Right ventricle myocardium inferior (tissue), 1 donor: ENCODE results near the gene PDPR. TPM values are rescaled to one million over a fixed set of nuclear protein-coding genes. Genes with fewer than 3 reads are reported as not detected.
"Not testable (repeated sequence)": the region's sequence is repeated elsewhere in the genome, so short reads cannot be mapped to it uniquely, and the experiment has no call there.

Experiments used
- ATAC-seq: fragments of 200-7000 bp; cut with Tn5 transposase; one replicate; pipeline ENCODE4 v1.9.1; 2020; ENCODE audit warnings: mild to moderate bottlenecking, moderate library complexity
- DNase-seq: peaks from one replicate; pipeline ENCODE4 v3.0.0; 2021; ENCODE audit errors: missing footprints
- intact Hi-C: fragments of 100-400 bp; cut with DNase I; formaldehyde crosslinking; loops from one replicate; pipeline ENCODE4 v1.11.0; 2022
- total RNA-seq: library from RNA; stranded (reverse); fragmentation: NEBNext Ultra II Directional; extraction: Animal tissue kit (Norgen Biotek cat#: 25700); gene quantifications from one replicate; pipeline ENCODE4 v1.2.1, GENCODE V29; 2021
- donor health status: DM: no; HTN: yes; CAD: no; lungs with severe emphysema.

The PDPR gene
- total RNA-seq, 1 donor from 2014 or later: 17.2 TPM

DNA sequence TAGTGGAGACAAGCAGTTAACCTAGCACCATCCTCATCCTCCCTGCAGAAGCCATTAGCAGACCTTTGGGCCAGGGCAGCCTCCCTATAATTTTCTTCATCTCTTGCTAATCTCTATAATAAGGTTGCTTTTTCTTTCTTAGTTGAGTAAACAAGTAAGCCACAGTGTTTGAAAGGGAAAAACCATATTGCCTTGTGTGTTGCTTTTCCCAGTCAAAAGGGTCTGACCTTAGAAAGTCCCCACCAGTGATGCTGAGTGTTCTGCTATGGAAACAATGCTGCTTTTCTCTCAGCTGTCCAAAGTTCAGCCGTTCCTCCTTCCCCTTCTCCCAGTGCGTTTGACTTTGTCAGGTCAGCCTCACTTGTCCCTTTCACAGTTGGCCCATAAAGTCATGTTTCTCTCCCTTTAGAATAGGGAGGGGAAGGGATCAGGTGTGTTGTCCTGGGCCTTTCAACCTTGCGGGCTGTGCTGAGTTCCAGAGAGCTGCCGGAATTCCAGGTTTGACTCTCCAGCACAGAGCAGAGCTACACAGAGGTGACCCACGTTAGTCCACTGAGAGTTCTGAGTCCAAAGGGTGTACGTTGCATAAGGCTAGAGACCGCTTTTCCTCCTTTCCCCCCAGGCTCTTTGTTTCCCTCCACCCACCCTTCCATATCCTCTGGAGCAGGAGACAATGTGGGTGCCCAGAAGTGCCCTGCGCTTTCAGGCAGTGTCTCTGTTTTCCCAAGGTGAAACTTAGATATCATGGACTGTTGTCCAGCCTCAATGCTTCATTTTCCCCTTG lies 43.5 kb downstream of the PDPR start:
- DNase-seq: no peak
- intact Hi-C loops: loop anchor here (10.0 kb wide), 1 partner anchor 107 kb away; no protein-coding TSS in a partner anchor
- no peak for ATAC-seq

DNA sequence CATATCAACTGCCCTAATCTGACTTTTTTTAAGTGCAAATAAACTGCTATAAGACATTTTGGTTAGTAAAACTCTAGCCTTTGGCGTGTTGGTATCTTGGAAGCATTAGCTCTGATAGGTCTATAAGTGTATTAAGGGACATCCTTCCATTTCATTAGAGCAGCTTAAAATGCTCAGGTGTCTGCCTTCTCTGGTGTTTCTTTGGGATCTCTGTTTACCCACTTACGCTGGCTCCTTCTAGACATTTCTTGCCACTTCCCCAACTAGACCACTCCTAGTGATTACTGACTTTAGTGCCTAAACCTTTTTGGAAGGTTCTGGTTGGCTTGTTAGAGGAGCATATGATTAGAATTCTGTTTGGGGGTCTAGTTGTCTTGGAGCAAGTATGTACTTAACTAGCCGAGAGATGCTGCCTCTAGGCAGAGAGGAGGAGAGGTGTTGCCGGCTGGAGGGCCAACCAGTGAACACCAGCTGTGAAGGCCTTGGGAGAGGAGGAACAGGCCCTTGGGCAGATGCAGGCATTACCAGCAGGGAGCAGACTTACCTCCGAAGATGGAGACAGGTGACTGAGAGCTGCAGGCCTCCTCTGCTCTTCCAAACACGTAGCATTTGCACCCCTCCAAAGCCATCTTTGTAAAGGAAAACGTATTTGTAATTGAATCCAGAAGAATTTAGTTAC lies 44.3 kb downstream of the PDPR start:
- DNase-seq (no peak), ATAC-seq (no peak)
- intact Hi-C loops: loop anchor here (10.0 kb wide), 1 partner anchor 106 kb away; no protein-coding TSS in a partner anchor

DNA sequence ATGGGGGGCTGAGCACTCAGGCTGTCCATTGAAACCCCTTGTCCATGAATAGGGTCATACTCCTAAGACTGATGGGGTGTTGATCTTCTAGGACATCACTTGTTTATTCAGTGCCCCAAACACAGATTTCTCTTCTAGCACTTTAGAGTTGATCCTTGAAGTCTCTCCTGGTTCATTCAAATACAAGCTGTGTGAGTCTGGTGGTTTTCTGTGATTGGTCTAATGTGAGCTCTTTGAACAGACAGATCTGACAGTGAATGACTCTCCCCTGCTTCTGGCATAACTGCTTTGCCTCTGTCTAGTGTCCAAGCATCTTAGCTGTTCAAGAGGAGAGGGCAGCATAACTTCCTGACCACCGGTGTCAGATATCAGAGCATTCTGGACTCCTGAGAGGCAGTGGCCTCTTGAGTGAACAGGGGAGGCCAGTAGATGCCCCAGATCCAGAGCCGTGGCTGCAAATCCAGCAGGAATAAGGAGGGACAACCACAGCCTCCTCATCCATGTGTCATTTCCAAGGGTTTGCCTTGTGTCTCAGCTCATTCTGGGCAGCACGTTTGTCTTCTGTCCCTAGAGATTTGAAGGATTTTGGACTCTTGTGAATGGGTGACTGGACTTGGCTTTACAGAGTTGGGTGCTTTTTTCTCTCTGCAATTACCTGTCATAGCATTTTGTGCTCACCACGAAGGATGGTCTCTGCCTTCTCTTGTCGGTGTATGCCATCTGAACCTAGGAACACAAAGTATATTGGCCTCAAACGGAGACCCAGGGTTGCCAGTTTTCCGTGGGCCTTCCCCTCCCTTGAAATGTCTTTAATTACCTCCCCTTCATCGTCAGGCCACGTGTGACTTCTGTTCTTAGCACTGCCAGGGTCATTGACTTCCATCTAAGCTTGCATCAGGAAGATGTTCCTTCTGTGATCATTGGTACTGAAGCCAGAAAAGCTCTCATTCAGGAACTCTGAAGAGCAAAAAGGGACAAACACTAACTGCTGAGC lies 45.5 kb downstream of the PDPR start:
- ATAC-seq (no peak), DNase-seq (no peak)
- intact Hi-C loops: loop anchor here (10.0 kb wide), 1 partner anchor 105 kb away; no protein-coding TSS in a partner anchor

DNA sequence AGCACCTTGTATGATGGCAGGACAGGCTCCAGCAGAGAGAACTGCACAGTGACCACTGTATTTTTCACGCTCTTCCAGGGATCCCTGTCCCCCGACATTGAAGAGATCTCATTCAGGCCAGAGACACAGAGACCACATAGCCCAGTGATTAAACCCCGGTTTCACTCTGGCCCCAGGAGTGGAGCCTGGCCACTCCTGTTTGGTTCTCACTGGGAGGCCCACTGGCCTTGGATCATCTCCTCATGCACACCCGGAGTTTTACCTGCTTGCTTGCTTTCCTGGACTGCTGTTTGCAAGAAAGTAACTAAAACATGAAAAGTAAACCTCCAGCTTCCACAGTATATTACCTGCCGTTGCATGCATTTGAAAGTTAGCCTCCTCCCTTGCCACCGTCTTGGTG lies 46.3 kb downstream of the PDPR start:
- no peak for ATAC-seq
- intact Hi-C loops: no loop called here

DNA sequence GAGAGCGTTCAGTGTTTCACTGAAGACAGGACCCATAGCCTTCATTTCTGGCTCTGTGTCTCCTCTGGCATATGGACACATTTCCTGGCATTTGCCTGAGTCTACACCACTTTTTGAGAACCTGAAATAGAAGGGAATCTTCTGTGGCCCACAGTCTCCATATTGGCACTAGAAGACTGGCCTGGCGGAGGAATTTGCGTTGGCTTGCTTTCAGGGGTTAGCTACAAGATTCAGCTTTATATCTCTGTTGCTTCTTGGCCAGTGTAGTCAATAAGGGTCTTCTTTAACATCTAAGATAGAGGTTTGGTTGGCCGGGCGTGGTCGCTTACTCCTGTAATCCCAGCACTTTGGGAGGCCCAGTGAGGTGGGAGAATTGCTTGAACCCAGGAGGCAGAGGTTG lies 46.7 kb downstream of the PDPR start:
- intact Hi-C loops: no loop called here
- DNase-seq (no peak), ATAC-seq (no peak)

More for the DNA sequence above, 46.3 kb downstream of the PDPR start:
- DNase-seq: no peak

DNA sequence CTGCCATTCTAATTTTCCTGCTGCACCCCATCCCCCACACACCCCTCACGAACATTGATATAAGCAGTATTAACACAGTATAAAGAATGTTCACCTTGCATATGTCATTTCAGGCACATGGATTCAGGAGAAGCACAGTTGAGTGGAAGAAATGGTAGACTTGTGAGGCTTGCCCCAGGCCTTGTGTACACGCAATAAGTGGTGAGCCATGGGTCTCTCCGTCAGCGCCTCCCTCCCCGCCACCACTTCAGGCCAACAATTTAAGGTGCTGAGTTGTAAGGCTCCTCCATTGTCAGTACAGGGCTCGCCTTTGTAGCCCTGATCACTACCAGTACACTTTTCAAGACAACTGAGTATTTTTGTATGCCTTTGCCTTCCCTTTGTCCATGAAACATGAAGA lies 47.2 kb downstream of the PDPR start:
- intact Hi-C loops: no loop called here
- DNase-seq: no peak
- ATAC-seq: no peak

DNA sequence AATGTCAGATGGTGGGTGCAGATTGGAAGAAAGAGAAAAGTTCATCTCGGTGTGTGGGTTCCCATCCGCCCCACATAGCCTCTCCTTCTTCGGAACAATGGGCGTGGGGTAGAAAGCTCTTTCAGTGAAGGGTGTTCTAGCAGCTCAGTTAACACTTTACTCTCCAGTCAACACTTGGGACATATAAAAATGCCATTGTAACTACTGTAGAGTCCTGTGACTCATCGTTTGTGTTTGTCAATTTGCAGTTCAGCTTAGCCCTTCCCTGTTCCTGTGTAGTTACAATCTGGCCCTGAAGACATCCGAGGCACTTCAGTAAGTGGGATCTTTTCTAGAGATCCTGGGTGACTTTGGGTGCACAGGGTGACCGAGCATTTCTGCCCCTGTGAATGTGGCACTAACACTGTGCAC lies 47.9 kb downstream of the PDPR start:
- DNase-seq: no peak
- ATAC-seq: no peak
- intact Hi-C loops: no loop called here

DNA sequence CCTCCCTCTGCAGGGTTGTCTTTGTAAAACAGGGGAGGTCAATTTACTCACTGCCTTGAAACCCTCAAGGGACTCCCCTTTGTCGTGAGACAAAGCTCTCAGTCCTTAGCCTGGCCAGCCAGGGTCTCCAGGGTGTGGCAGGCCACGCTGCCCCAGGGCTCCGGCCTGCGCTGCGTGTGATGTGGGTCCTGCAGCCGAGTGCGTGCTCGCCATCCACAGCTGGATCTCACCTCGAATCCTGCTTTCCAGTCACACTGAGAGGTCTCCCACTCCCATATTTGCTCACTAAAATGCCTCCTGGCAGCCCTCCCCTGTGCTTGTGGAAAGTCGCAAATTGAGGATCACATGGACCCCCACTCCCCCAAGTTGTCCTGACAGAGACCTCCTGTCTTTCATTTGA lies 49.5 kb downstream of the PDPR start:
- intact Hi-C loops: no loop called here
- ATAC-seq: no peak
- DNase-seq: no peak

DNA sequence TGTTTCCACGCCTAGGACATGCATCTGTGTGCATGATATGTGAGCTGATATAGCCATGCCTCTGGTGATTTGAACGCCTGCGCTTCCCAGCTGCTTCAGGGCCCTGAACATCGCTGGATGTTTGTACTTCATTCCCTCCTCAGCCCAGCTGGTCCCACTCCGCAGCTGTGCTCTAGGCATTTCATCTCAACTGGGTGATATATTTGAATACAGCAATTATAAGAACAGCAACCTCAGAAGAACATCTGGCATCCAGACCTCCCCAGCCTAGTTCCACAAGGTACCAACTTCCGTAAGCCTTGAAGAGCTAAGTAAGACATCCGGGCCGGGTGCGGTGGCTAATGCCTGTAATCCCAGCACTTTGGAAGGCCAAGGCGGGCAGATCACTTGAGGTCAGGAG lies 52.6 kb downstream of the PDPR start:
- intact Hi-C loops, DNase-seq, ATAC-seq: not testable (repeated sequence)

DNA sequence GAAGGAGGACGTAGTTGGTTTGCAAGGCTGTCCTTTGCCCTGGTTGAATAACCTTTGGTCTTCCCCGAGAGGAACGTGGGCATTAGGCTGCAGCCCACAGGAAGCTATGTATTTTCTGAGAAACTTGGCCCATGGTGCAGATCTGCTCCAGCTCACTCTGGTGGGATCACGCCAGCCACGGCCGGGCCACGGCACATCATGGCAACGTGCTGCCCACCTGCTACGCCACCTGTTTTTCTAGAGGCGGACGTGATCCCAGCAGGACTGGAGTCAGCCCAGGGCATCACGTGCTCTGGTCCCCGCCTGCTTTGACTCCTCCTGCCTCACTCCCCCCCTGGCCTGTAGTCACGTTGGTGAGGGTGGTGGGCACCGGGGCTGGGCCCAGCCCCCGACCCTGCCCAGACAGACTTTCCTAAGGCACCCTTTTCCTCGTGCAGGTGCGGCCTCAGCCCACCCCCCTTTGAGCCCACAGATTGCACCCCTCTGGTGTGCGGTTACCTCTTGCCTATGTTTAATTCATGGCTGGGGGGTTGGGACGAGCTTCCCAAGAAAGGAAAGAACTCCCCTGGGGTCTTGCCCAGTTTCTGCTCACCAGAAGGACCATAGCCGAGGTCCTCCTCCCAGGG lies 59.2 kb downstream of the PDPR start, which contains the start of gene CLEC18C:
CLEC18C (plus strand) TSS at position 576 of the 626 bp plus-strand sequence. CDS start 492 bp downstream, outside the sequence.
- intact Hi-C loops, DNase-seq, ATAC-seq: not testable (repeated sequence)

DNA sequence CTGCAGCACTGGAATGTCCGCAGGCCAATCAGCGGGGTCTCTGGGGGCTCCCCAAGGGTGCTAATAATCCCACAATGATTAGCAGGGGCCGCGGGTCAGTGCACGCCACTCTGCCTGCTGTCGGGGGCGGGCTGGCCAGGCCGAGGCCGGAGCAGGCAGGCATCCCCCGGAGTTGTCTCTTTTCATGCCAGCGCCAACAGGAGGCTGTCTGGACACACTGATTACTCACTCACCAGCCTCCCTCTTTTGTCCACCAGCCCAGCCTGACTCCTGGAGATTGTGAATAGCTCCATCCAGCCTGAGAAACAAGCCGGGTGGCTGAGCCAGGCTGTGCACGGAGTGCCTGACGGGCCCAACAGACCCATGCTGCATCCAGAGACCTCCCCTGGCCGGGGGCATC lies 59.8 kb downstream of the PDPR start:
- DNase-seq, intact Hi-C loops, ATAC-seq: not testable (repeated sequence)

DNA sequence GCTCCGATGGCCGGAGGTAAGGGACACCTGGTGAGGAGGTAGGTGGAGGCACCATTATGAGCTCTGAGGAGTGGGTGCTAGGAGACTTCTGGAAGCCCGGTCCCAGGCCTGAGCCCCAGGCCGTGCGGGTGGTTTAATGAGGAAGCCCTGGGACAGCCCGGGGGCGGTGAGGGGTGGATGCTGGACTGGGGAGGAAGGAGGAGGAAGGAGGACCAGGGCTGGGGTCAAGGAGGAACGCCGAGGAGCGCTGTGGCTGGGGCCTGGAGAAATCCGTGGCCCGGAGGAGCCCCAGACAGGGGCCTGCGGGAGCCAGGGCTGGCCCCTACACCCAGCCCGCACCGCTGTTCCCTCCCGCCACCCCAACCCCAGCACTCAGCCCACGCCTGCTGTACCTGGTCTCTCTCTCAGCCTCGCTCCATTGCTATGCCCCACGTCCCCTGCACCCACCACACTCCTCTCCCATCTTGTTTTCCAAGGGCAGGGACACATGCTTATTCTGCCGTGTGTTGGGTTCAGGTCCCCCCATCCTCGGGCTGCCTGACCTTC lies 60.3 kb downstream of the PDPR start:
- peak; percentile 20 for ATAC-seq
- intact Hi-C loops, DNase-seq: not testable (repeated sequence)

DNA sequence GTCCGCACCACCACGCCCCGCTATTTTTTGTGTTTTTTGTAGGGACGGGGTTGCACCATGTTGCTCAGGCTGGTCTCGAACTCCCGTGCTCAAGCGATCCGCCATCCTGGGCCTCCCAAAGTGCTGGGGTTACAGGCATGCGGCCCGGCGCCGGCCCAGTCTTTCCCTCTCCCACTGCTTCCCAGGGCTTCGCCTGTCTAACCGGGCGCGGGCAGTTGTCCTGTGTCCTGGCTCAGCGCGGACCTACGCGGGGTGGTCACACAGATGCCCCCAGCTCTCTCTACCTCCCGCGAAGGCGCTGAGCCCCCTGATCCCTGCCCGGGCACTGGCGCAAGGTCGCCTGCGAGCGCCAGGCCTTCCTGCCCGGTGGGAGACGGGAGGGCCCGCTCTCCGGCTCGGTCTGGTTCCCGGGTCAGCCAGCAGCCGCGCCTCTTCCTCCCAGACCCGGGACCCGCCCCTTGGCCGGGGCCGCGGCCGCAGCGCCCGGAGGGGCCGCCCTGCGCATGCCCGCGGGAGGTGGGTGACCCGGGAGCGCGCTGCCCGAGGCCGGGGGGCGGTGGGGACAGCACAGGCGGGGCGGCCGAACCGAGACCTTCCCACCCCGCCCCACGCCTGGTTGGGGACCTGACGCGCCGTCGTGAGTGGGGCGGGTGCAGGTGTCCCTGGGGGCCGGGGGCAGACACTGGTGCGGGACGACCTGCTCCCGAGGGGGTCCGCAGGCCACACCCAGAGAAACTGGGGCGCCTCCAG lies 73.9 kb downstream of the PDPR start:
- ATAC-seq (peak; percentile 94), DNase-seq (peak; percentile 71)
- intact Hi-C loops: not testable (repeated sequence)

DNA sequence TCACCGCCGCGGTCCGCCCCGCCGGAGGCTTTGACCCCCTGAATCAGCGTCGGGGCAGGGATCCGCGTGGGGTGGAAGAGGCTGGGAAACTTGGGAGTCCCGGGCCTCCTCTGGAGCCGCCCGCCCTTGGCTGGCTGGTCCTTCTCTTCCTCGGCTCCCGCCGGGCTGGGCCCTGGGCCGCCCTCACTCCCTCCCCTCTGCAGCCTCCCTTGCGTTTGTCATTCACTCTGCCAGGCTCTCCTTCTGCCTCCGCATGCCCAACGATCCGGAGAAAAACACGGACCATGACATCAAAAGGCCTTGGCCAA lies 74.4 kb downstream of the PDPR start:
- intact Hi-C loops, DNase-seq: not testable (repeated sequence)
- peak; percentile 71 for ATAC-seq

DNA sequence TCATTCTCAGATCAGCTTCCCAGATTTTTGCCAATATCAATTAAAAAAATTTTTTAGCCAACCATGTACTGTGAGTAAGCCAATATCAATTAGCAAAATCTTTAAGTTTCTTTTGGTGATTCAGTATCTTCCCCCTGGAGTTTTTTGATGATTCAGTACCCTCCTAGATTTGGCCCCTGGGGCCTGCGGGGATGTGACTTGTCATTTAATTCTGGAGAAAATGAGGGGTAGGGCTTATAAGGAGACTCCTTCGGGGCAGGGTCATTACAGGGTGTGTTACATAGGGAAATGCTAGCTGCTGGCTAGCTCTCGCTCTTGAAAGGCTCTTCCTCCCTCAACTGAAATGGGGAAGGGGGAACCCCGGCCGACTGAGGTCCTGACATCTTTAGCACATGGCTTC lies 76.4 kb downstream of the PDPR start:
- ATAC-seq, DNase-seq, intact Hi-C loops: not testable (repeated sequence)

DNA sequence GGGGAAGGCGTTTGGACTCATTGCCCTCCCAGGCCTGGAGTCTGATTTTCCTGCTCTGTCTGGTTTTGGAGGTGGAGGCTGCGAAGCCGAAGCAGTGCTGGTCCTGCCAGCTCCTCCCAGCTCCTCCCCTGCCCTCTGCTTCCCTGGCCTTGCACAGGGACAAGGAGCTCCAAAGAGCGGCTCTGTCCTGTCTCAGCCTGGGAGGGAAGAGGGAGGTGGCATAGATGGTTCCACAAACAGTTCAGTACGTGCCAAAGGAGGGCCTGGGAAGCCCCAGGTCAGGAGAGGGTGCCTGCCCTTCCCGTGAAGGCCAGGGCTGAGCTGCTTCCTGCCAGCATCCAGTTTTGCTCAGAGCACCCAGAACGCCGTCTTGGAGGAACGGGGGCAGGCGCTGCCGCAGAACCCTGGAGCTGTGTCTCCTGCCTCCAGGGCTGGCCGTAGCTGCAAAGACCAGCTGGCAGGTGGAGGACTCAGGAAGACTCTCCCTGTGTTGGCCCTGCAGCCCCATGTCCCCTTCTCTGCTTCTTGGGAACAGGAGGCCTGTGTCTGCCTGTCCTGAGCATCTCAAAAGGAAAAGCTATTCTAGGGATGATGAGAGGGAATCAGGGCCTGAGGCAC lies 82.7 kb downstream of the PDPR start:
- DNase-seq, intact Hi-C loops: not testable (repeated sequence)

DNA sequence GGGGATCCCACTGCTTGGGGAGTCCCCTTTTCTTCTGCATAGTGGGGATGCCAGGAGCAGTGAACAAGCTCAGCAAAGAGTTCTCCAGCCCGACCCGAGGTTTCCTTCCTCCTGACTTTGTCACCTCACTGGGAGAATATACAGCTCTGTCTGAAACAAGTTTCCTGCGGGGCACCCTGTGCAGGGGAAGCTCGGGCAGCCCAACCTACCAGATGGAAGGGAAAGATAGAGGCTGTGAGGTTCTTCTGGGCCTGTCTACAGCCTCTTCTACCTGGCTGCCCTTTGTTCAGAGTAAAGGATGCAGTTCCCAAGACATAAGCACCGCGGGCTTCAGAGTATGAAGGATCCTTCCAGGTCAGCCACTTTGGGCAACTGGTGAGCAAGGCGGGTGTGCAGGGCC lies 83.5 kb downstream of the PDPR start:
- intact Hi-C loops, ATAC-seq, DNase-seq: not testable (repeated sequence)

More for the DNA sequence above, 82.7 kb downstream of the PDPR start:
- ATAC-seq: peak; percentile 60
